DOHH2 (cell line): ENCODE measurements around the gene SIKE1.

ENCODE experiments used
- H3F3A ChIP-seq: fragments of 200-600 bp; sonication (generic), shearing (Covaris generic); 2 replicates; pipeline ENCODE4 v1.6.0; 2016; ENCODE audit warnings: antibody characterized with exemption, mild to moderate bottlenecking; ENCODE audit not compliant: control insufficient read depth, insufficient read depth
- H3K27ac ChIP-seq: fragments of 200-600 bp; sonication (generic); 2 replicates; pipeline ENCODE4 v1.5.1; 2014; ENCODE audit warnings: low read depth, mild to moderate bottlenecking, low read length, moderate library complexity
- H3K27me3 ChIP-seq: fragments of 200-600 bp; sonication (generic); 2 replicates; pipeline ENCODE4 v1.6.1; 2014; ENCODE audit warnings: mild to moderate bottlenecking, low read length, mixed read lengths; ENCODE audit not compliant: control insufficient read depth
- H3K36me3 ChIP-seq: fragments of 200-600 bp; sonication (generic); 2 replicates; pipeline ENCODE4 v1.6.1; 2014; ENCODE audit warnings: mild to moderate bottlenecking, low read length, moderate library complexity, mixed read lengths; ENCODE audit not compliant: control insufficient read depth
- H3K4me1 ChIP-seq: fragments of 200-600 bp; sonication (generic); 2 replicates; pipeline ENCODE4 v1.6.1; 2014; ENCODE audit warnings: mild to moderate bottlenecking, low read length, mixed read lengths; ENCODE audit not compliant: control insufficient read depth
- H3K4me2 ChIP-seq: fragments of 200-600 bp; sonication (generic); 2 replicates; pipeline ENCODE4 v1.6.0; 2014; ENCODE audit warnings: mild to moderate bottlenecking, low read length, moderate library complexity
- H3K4me3 ChIP-seq: fragments of 200-600 bp; sonication (generic); 2 replicates; pipeline ENCODE4 v1.5.1; 2014; ENCODE audit warnings: mild to moderate bottlenecking, low read length, mixed read lengths
- H3K79me2 ChIP-seq: fragments of 200-600 bp; sonication (generic); 2 replicates; pipeline ENCODE4 v1.6.1; 2014; ENCODE audit warnings: mild to moderate bottlenecking, low read length, mixed read lengths; ENCODE audit not compliant: control insufficient read depth
- H3K9me2 ChIP-seq: fragments of 200-600 bp; sonication (generic); replicated peaks from 2 replicates; pipeline ENCODE4 v1.6.1; 2014; ENCODE audit warnings: mild to moderate bottlenecking, low read length, mixed read lengths; ENCODE audit not compliant: control insufficient read depth
- H3K9me3 ChIP-seq: fragments of 200-600 bp; sonication (generic); 2 replicates; pipeline ENCODE4 v1.6.1; 2014; ENCODE audit warnings: antibody characterized with exemption, low read length, mixed read lengths; ENCODE audit not compliant: control insufficient read depth, insufficient read depth
- H4K20me1 ChIP-seq: fragments of 200-600 bp; sonication (generic); 2 replicates; pipeline ENCODE4 v1.6.0; 2014; ENCODE audit warnings: low read depth, mild to moderate bottlenecking, antibody characterized with exemption, low read length, moderate library complexity; ENCODE audit not compliant: control insufficient read depth, insufficient read depth
- EZH2phosphoT487 ChIP-seq: fragments of 200-600 bp; sonication (generic); IDR thresholded peaks from 2 replicates; pipeline ENCODE4 v1.6.1; 2017; ENCODE audit warnings: borderline replicate concordance, mild to moderate bottlenecking, antibody characterized with exemption, low read length, moderate library complexity, mixed read lengths
- TF ChIP-seq, protein P1 (sequence below): fragments of 200-600 bp; sonication (generic); IDR thresholded peaks from one replicate; pipeline ENCODE4 v1.5.1; 2014; ENCODE audit warnings: antibody characterized with exemption, mild to moderate bottlenecking, low read depth, low read length; ENCODE audit not compliant: poor library complexity, severe bottlenecking

The SIKE1 gene

DNA sequence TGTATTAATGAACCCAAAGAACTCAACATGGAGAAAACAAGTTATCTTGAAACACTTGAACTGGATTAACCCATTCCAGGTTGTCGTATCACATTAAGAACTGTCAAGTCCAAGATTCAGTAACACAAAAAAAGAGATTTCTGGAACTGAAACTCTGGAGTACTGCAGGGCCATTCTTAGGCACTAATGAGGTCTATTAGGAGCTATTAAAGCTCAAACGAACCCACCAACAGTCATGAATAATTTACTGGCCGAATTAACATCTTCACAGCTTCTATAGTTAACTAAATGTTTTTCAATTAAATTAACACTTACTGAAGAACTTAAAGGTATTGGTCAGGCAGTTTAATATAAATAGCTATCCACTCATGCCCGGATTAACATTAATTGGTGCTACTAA is 27.3 kb downstream of the SIKE1 start:
- Histone ChIP-seq H3K9me3 (no peaks in the 10 kb centered on the region), H3K4me3 (no peak overlapping the region), H3K27me3 (no peaks in the 10 kb centered on the region), H3F3A (no peaks in the 10 kb centered on the region), H3K27ac (no peak overlapping the region), H3K36me3 (peaks cover 89% of the 10 kb centered on the region), H4K20me1 (peaks cover 52% of the 10 kb centered on the region), H3K4me2 (no peak overlapping the region), H3K79me2 (peaks cover 97% of the 10 kb centered on the region), H3K4me1 (peaks cover 44% of the 10 kb centered on the region), H3K9me2 (no peaks in the 10 kb centered on the region)
- no peak for TF ChIP-seq EZH2phosphoT487
- TF ChIP-seq, protein P1, sequence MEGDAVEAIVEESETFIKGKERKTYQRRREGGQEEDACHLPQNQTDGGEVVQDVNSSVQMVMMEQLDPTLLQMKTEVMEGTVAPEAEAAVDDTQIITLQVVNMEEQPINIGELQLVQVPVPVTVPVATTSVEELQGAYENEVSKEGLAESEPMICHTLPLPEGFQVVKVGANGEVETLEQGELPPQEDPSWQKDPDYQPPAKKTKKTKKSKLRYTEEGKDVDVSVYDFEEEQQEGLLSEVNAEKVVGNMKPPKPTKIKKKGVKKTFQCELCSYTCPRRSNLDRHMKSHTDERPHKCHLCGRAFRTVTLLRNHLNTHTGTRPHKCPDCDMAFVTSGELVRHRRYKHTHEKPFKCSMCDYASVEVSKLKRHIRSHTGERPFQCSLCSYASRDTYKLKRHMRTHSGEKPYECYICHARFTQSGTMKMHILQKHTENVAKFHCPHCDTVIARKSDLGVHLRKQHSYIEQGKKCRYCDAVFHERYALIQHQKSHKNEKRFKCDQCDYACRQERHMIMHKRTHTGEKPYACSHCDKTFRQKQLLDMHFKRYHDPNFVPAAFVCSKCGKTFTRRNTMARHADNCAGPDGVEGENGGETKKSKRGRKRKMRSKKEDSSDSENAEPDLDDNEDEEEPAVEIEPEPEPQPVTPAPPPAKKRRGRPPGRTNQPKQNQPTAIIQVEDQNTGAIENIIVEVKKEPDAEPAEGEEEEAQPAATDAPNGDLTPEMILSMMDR = no peak

GRCh38 chr1:114750780-114751179 is 29.7 kb downstream of the SIKE1 start:
- H3K9me3 ChIP-seq = no peaks in the 10 kb centered on the region
- H3K4me2 ChIP-seq = no peak overlapping the region
- H3K36me3 ChIP-seq = peaks cover 94% of the 10 kb centered on the region
- no peaks in the 10 kb centered on the region for H3F3A ChIP-seq
- no peak overlapping the region for H3K4me3 ChIP-seq
- H3K27me3 ChIP-seq = no peaks in the 10 kb centered on the region
- no peaks in the 10 kb centered on the region for H3K9me2 ChIP-seq
- peaks cover 43% of the 10 kb centered on the region for H4K20me1 ChIP-seq
- TF ChIP-seq, protein P1 = no peak
- TF ChIP-seq EZH2phosphoT487 = no peak
- peaks cover 32% of the 10 kb centered on the region for H3K4me1 ChIP-seq
- H3K79me2 ChIP-seq = peaks cover 100% of the 10 kb centered on the region
- H3K27ac ChIP-seq = no peak overlapping the region

GRCh38 chr1:114749835-114750234 is 30.6 kb downstream of the SIKE1 start:
- H3K36me3 ChIP-seq = peaks cover 94% of the 10 kb centered on the region
- H3K4me1 ChIP-seq = peaks cover 23% of the 10 kb centered on the region
- H3K4me2 ChIP-seq = no peak overlapping the region
- H3K79me2 ChIP-seq = peaks cover 100% of the 10 kb centered on the region
- H3F3A ChIP-seq = no peaks in the 10 kb centered on the region
- peaks cover 33% of the 10 kb centered on the region for H4K20me1 ChIP-seq
- H3K9me2 ChIP-seq = no peaks in the 10 kb centered on the region
- TF ChIP-seq, protein P1 = no peak
- no peak for TF ChIP-seq EZH2phosphoT487
- H3K4me3 ChIP-seq = no peak overlapping the region
- no peaks in the 10 kb centered on the region for H3K27me3 ChIP-seq
- H3K27ac ChIP-seq = no peak overlapping the region
- no peaks in the 10 kb centered on the region for H3K9me3 ChIP-seq
